MM.1S (cell line): ENCODE measurements around the gene SORL1-AS1.

ENCODE experiments used
- DNase-seq: peaks from one replicate; pipeline ENCODE4 v3.0.0-alpha.2; 2015
- H2AFZ ChIP-seq: fragments of 300-600 bp; sonication (generic); 2 replicates; pipeline ENCODE4 v1.6.0; 2016; ENCODE audit warnings: antibody characterized with exemption, low read length
- H3F3A ChIP-seq: fragments of 300-600 bp; sonication (generic); 2 replicates; pipeline ENCODE4 v1.6.1; 2016; ENCODE audit warnings: mild to moderate bottlenecking, antibody characterized with exemption, low read length, moderate library complexity, mixed read lengths; ENCODE audit not compliant: insufficient read depth
- H3K27ac ChIP-seq: fragments of 300-600 bp; sonication (generic); 2 replicates; pipeline ENCODE4 v1.5.1; 2016; ENCODE audit warnings: mild to moderate bottlenecking, low read length
- H3K27me3 ChIP-seq: fragments of 300-600 bp; sonication (generic); replicated peaks from 2 replicates; pipeline ENCODE4 v1.6.0; 2016; ENCODE audit warnings: low read length; ENCODE audit not compliant: insufficient read depth
- H3K36me3 ChIP-seq: fragments of 300-600 bp; sonication (generic); replicated peaks from 2 replicates; pipeline ENCODE4 v1.6.1; 2016; ENCODE audit warnings: mild to moderate bottlenecking, low read length, mixed read lengths; ENCODE audit not compliant: insufficient read depth
- H3K4me1 ChIP-seq: fragments of 300-600 bp; sonication (generic); 2 replicates; pipeline ENCODE4 v1.6.1; 2016; ENCODE audit warnings: low read length, mixed read lengths
- H3K4me2 ChIP-seq: fragments of 300-600 bp; sonication (generic); 2 replicates; pipeline ENCODE4 v1.6.0; 2016; ENCODE audit warnings: low read depth, low read length
- H3K4me3 ChIP-seq: fragments of 300-600 bp; sonication (generic); 2 replicates; pipeline ENCODE4 v1.5.1; 2016; ENCODE audit warnings: low read length, mixed read lengths
- H3K79me2 ChIP-seq: fragments of 300-600 bp; sonication (generic); 2 replicates; pipeline ENCODE4 v1.6.1; 2016; ENCODE audit warnings: mixed run types, low read length, mixed read lengths
- H3K9ac ChIP-seq: fragments of 300-600 bp; sonication (generic); 2 replicates; pipeline ENCODE4 v1.6.1; 2016; ENCODE audit warnings: low read length, mixed read lengths
- H3K9me2 ChIP-seq: fragments of 300-600 bp; sonication (generic); replicated peaks from 2 replicates; pipeline ENCODE4 v1.6.1; 2016; ENCODE audit warnings: mild to moderate bottlenecking, low read length, mixed read lengths; ENCODE audit not compliant: insufficient read depth
- H3K9me3 ChIP-seq: fragments of 300-600 bp; sonication (generic); replicated peaks from 2 replicates; pipeline ENCODE4 v1.6.1; 2016; ENCODE audit warnings: mild to moderate bottlenecking, low read length, mixed read lengths; ENCODE audit not compliant: insufficient read depth
- H4K20me1 ChIP-seq: fragments of 300-600 bp; sonication (generic); 2 replicates; pipeline ENCODE4 v1.6.1; 2016; ENCODE audit warnings: mild to moderate bottlenecking, low read length, moderate library complexity, mixed read lengths; ENCODE audit not compliant: insufficient read depth
- EZH2 ChIP-seq: fragments of 300-600 bp; sonication (generic); optimal IDR thresholded peaks from 2 replicates; pipeline ENCODE3; 2017; ENCODE audit warnings: low read depth, mild to moderate bottlenecking, antibody characterized with exemption, low read length, mixed read lengths
- EZH2phosphoT487 ChIP-seq: fragments of 300-600 bp; sonication (generic); IDR thresholded peaks from 2 replicates; pipeline ENCODE4 v1.6.1; 2018; ENCODE audit warnings: antibody characterized with exemption, low read length
- TF ChIP-seq, protein P1 (sequence below): fragments of 300-600 bp; sonication (generic); IDR thresholded peaks from 2 replicates; pipeline ENCODE4 v1.5.1; 2016; ENCODE audit warnings: antibody characterized with exemption, low read length, mixed read lengths

The SORL1-AS1 gene

DNA sequence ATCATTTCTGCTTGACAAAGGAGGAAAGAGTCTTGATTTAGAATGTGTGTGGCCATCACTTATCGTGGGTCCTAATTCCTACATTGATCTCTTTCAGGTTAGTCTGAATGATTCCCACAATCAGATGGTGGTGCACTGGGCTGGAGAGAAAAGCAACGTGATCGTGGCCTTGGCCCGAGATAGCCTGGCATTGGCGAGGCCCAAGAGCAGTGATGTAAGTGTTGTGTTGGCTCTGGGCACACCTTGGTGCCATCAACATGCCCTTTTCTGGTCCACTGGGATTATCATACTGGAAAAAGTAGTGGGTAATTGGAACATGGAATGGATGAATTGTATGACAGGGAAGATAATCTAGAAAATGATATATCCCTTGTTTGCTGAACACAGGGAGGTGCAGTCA, 17.1 kb upstream of the SORL1-AS1 start:
- DNase-seq: no peak
- H3K9ac ChIP-seq: no peak overlapping the region
- H3K27me3 ChIP-seq: no peaks in the 10 kb centered on the region
- no peak overlapping the region for H3K4me2 ChIP-seq
- TF ChIP-seq EZH2phosphoT487: no peak
- no peak for TF ChIP-seq EZH2
- TF ChIP-seq, protein P1, sequence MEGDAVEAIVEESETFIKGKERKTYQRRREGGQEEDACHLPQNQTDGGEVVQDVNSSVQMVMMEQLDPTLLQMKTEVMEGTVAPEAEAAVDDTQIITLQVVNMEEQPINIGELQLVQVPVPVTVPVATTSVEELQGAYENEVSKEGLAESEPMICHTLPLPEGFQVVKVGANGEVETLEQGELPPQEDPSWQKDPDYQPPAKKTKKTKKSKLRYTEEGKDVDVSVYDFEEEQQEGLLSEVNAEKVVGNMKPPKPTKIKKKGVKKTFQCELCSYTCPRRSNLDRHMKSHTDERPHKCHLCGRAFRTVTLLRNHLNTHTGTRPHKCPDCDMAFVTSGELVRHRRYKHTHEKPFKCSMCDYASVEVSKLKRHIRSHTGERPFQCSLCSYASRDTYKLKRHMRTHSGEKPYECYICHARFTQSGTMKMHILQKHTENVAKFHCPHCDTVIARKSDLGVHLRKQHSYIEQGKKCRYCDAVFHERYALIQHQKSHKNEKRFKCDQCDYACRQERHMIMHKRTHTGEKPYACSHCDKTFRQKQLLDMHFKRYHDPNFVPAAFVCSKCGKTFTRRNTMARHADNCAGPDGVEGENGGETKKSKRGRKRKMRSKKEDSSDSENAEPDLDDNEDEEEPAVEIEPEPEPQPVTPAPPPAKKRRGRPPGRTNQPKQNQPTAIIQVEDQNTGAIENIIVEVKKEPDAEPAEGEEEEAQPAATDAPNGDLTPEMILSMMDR: no peak
- H3K4me1 ChIP-seq: no peaks in the 10 kb centered on the region
- no peaks in the 10 kb centered on the region for H4K20me1 ChIP-seq
- H3K79me2 ChIP-seq: no peaks in the 10 kb centered on the region
- no peaks in the 10 kb centered on the region for H3K9me2 ChIP-seq
- no peaks in the 10 kb centered on the region for H3K9me3 ChIP-seq
- H3K4me3 ChIP-seq: no peak overlapping the region
- H2AFZ ChIP-seq: no peak overlapping the region
- no peaks in the 10 kb centered on the region for H3K36me3 ChIP-seq
- no peak overlapping the region for H3K27ac ChIP-seq
- H3F3A ChIP-seq: no peaks in the 10 kb centered on the region

DNA sequence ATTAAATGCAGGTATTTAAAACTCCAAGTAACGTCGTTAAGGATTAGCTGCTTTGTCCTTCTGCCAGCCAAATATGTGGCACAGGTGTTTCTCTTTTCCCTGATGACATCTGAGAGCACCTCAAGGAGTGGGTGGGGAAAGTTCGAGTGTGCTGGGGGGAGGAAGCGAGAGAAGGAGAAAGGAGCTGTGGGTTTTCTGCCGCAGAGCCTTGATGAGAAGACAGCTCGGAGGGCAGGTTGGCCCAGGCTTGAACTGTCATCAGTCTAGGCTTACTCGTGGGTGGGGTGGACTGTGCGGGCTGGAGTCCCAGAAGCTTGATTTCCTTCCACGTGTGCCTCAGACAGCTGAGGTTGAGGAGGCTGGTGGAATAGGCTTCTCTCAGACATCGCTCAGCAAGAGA, 15.2 kb upstream of the SORL1-AS1 start:
- H3K79me2 ChIP-seq: no peaks in the 10 kb centered on the region
- H3F3A ChIP-seq: no peaks in the 10 kb centered on the region
- no peaks in the 10 kb centered on the region for H3K4me1 ChIP-seq

DNA sequence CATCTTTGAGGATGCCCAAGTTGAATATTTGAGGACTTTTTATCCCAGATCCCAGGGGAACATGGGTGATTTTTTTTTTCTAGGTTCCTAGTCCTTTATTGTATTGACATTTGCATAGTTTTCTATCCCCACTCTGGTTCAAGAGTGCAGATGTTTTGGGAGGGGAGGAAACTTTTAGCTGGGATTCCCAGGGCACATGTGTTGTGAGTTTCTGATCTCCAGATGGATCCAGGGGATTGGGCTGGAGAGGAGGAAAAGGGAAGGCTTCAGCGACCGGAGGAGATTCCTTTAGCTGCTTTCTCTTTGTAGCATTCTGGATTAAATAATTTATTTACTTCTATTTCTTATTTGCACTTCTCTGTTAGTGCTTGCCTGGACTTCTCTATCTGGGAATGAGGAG, 14.7 kb upstream of the SORL1-AS1 start:
- H3K4me2 ChIP-seq: no peak overlapping the region
- no peak overlapping the region for H3K9ac ChIP-seq
- no peaks in the 10 kb centered on the region for H3K4me1 ChIP-seq
- no peaks in the 10 kb centered on the region for H3K36me3 ChIP-seq
- no peak for DNase-seq
- H3K27me3 ChIP-seq: no peaks in the 10 kb centered on the region
- H3K79me2 ChIP-seq: no peaks in the 10 kb centered on the region
- no peaks in the 10 kb centered on the region for H3F3A ChIP-seq
- no peaks in the 10 kb centered on the region for H4K20me1 ChIP-seq
- H3K4me3 ChIP-seq: no peak overlapping the region
- H2AFZ ChIP-seq: no peak overlapping the region
- H3K9me2 ChIP-seq: no peaks in the 10 kb centered on the region
- H3K9me3 ChIP-seq: no peaks in the 10 kb centered on the region
- H3K27ac ChIP-seq: no peak overlapping the region
- TF ChIP-seq EZH2phosphoT487 (no peak), EZH2 (no peak)
- TF ChIP-seq, protein P1: no peak

More for the DNA sequence above, 15.2 kb upstream of the SORL1-AS1 start:
- TF ChIP-seq EZH2 (no peak), EZH2phosphoT487 (no peak)
- TF ChIP-seq, protein P1: no peak
- no peaks in the 10 kb centered on the region for H4K20me1 ChIP-seq
- H3K4me2 ChIP-seq: no peak overlapping the region
- H3K9me2 ChIP-seq: no peaks in the 10 kb centered on the region
- no peak overlapping the region for H3K27ac ChIP-seq
- no peak for DNase-seq
- H3K36me3 ChIP-seq: no peaks in the 10 kb centered on the region
- no peak overlapping the region for H2AFZ ChIP-seq
- no peaks in the 10 kb centered on the region for H3K9me3 ChIP-seq
- no peak overlapping the region for H3K4me3 ChIP-seq
- H3K9ac ChIP-seq: no peak overlapping the region
- no peaks in the 10 kb centered on the region for H3K27me3 ChIP-seq
